Spinal cord (tissue), 10 donors: Measurements from ENCODE around the gene MAP3K20. TPM values are rescaled to one million over a fixed set of nuclear protein-coding genes. Genes with fewer than 3 reads are reported as not detected.

Experiments
- DNase-seq, 6 donors: peaks; one replicate each; pipeline versions ENCODE4 v3.0.0 to v3.0.0-alpha.2; 2013 to 2015; ENCODE audit warnings: low spot score in 6 of 6, low read depth in 4 of 6
- H3K27ac ChIP-seq: one replicate; pipeline ENCODE4 v1.5.1; 2013; ENCODE audit warnings: low read depth, low read length, control low read depth
- H3K27me3 ChIP-seq: one replicate; pipeline ENCODE4 v1.6.1; 2013; ENCODE audit warnings: low read length; ENCODE audit not compliant: control insufficient read depth, insufficient read depth
- H3K36me3 ChIP-seq: one replicate; pipeline ENCODE4 v1.6.1; 2013; ENCODE audit warnings: low read length; ENCODE audit not compliant: control insufficient read depth, insufficient read depth
- H3K4me1 ChIP-seq: one replicate; pipeline ENCODE4 v1.6.1; 2013; ENCODE audit warnings: low read length; ENCODE audit not compliant: control insufficient read depth, insufficient read depth
- H3K4me3 ChIP-seq: one replicate; pipeline ENCODE4 v1.5.1; 2013; ENCODE audit warnings: low read depth, low read length, control low read depth
- H3K9me3 ChIP-seq: one replicate; pipeline ENCODE4 v1.6.1; 2013; ENCODE audit warnings: low read length; ENCODE audit not compliant: control insufficient read depth, insufficient read depth
- WGBS: methylation state at CpG from one replicate; pipeline ENCODE4 v1.1.5; 2013; ENCODE audit warnings: missing lambda C conversion rate; ENCODE audit not compliant: insufficient coverage; 5-methylcytosine and 5-hydroxymethylcytosine counted together
- polyA plus RNA-seq, 2 donors: library from polyadenylated mRNA; unstranded; fragments of 120-200 nt; gene quantifications; one replicate each; pipeline ENCODE4 v1.2.1, GENCODE V29; 2013; ENCODE audit not compliant: insufficient read length in 2 of 2
- total RNA-seq, 2 donors: library from RNA; depleted of rRNA in 1 of 2; stranded (reverse); fragments of 120-200 nt in 1 of 2; fragments of >200 nt in 1 of 2; gene quantifications; one replicate each; pipeline versions ENCODE4 v1.2.3 to v1.2.4, GENCODE V29; 2013 to 2014
- donor health status: healthy.

Gene MAP3K20
- total and polyA plus RNA-seq, 4 donors: 8.0 to 26.8 (median 16.6) TPM

GRCh38 chr2:173148520-173148919 lies 72.9 kb downstream of the MAP3K20 start:
- Histone ChIP-seq H3K27me3 (no peaks in the 10 kb centered on the region), H3K9me3 (no peaks in the 10 kb centered on the region), H3K4me3 (no peak overlapping the region), H3K36me3 (no peaks in the 10 kb centered on the region), H3K27ac (no peak overlapping the region), H3K4me1 (no peaks in the 10 kb centered on the region)
- 100% methylated on average over 1 of the region's 4 CpGs for WGBS
- no peak for DNase-seq

GRCh38 chr2:173149491-173149890 lies 73.8 kb downstream of the MAP3K20 start:
- H3K4me3 ChIP-seq: no peak overlapping the region
- H3K9me3 ChIP-seq: no peaks in the 10 kb centered on the region
- H3K4me1 ChIP-seq: no peaks in the 10 kb centered on the region
- DNase-seq: no peak
- no CpG with 5 or more reads among the region's 4 CpGs for WGBS
- no peaks in the 10 kb centered on the region for H3K27me3 ChIP-seq
- H3K27ac ChIP-seq: no peak overlapping the region
- H3K36me3 ChIP-seq: no peaks in the 10 kb centered on the region

- 80% methylated on average over 2 of the region's 2 CpGs for WGBS
Measured at GRCh38 chr2:173150087-173150486, 74.4 kb downstream of the MAP3K20 start.

GRCh38 chr2:173150963-173151362 lies 75.3 kb downstream of the MAP3K20 start:
- Histone ChIP-seq H3K4me1 (no peaks in the 10 kb centered on the region), H3K9me3 (no peaks in the 10 kb centered on the region), H3K4me3 (no peak overlapping the region), H3K27me3 (no peaks in the 10 kb centered on the region), H3K27ac (no peak overlapping the region), H3K36me3 (no peaks in the 10 kb centered on the region)
- no peak for DNase-seq

More at GRCh38 chr2:173150087-173150486, 74.4 kb downstream of the MAP3K20 start:
- H3K4me3 ChIP-seq: no peak overlapping the region
- H3K4me1 ChIP-seq: no peaks in the 10 kb centered on the region
- H3K27me3 ChIP-seq: no peaks in the 10 kb centered on the region
- no peak for DNase-seq
- no peaks in the 10 kb centered on the region for H3K9me3 ChIP-seq
- no peaks in the 10 kb centered on the region for H3K36me3 ChIP-seq
- no peak overlapping the region for H3K27ac ChIP-seq

GRCh38 chr2:173151671-173152401 lies 76.2 kb downstream of the MAP3K20 start:
- 90% methylated on average over 2 of the region's 3 CpGs for WGBS
- Histone ChIP-seq H3K27me3 (no peaks in the 10 kb centered on the region), H3K4me1 (no peaks in the 10 kb centered on the region)

GRCh38 chr2:173153301-173153885 lies 77.7 kb downstream of the MAP3K20 start:
- no peaks in the 10 kb centered on the region for H3K36me3 ChIP-seq
- no peak for DNase-seq
- no peaks in the 10 kb centered on the region for H3K9me3 ChIP-seq
- H3K27me3 ChIP-seq: no peaks in the 10 kb centered on the region
- H3K27ac ChIP-seq: no peak overlapping the region
- no peak overlapping the region for H3K4me3 ChIP-seq
- no CpG with 5 or more reads among the region's 1 CpG for WGBS
- no peaks in the 10 kb centered on the region for H3K4me1 ChIP-seq

More at GRCh38 chr2:173151671-173152401, 76.2 kb downstream of the MAP3K20 start:
- H3K36me3 ChIP-seq: no peaks in the 10 kb centered on the region
- H3K27ac ChIP-seq: no peak overlapping the region
- DNase-seq: no peak
- no peaks in the 10 kb centered on the region for H3K9me3 ChIP-seq
- H3K4me3 ChIP-seq: no peak overlapping the region

- Histone ChIP-seq H3K27ac (no peak overlapping the region), H3K27me3 (no peaks in the 10 kb centered on the region), H3K4me3 (no peak overlapping the region), H3K9me3 (no peaks in the 10 kb centered on the region), H3K36me3 (no peaks in the 10 kb centered on the region), H3K4me1 (no peaks in the 10 kb centered on the region)
- WGBS: no CpG with 5 or more reads among the region's 3 CpGs
- peak in 1 of 6 donors; percentile 16 for DNase-seq
Measured at GRCh38 chr2:173157676-173158293, 82.1 kb downstream of the MAP3K20 start.

GRCh38 chr2:173159791-173160463 lies 84.3 kb downstream of the MAP3K20 start:
- Histone ChIP-seq H3K27ac (no peak overlapping the region), H3K36me3 (no peaks in the 10 kb centered on the region), H3K4me1 (no peaks in the 10 kb centered on the region), H3K4me3 (no peak overlapping the region), H3K9me3 (no peaks in the 10 kb centered on the region), H3K27me3 (no peaks in the 10 kb centered on the region)
- no peak for DNase-seq
- 40% methylated on average over 1 of the region's 1 CpG for WGBS

GRCh38 chr2:173160618-173161017 lies 85.0 kb downstream of the MAP3K20 start:
- H3K27me3 ChIP-seq: no peaks in the 10 kb centered on the region
- H3K4me3 ChIP-seq: no peak overlapping the region
- no peak for DNase-seq
- no peaks in the 10 kb centered on the region for H3K9me3 ChIP-seq
- WGBS: 70% methylated on average over 2 of the region's 4 CpGs
- no peaks in the 10 kb centered on the region for H3K4me1 ChIP-seq
- no peaks in the 10 kb centered on the region for H3K36me3 ChIP-seq
- H3K27ac ChIP-seq: no peak overlapping the region
